GM18498 (cell line): ENCODE results near the gene SPART.
A peak's percentile ranks its signal among the peaks of the same experiment; 100 is the strongest.
"Not testable (repeated sequence)": the region's sequence is repeated elsewhere in the genome, so short reads cannot be mapped to it uniquely, and the experiment has no call there.

ENCODE experiments used
- ATAC-seq: cut with Tn5 transposase; IDR thresholded peaks from one replicate; pipeline ENCODE4 v1.9.1; 2021; ENCODE audit warnings: mild to moderate bottlenecking, moderate library complexity; ENCODE audit not compliant: unreplicated experiment

The SPART gene

GRCh38 chr13:36323408-36323807 is 22.8 kb downstream of the SPART start:
- ATAC-seq, result no peak

- not testable (repeated sequence) for ATAC-seq
Measured at GRCh38 chr13:36319793-36320192, 26.4 kb downstream of the SPART start.

- ATAC-seq, result no peak
Measured at GRCh38 chr13:36313047-36313969, 32.9 kb downstream of the SPART start.

GRCh38 chr13:36310417-36311108 is 35.6 kb downstream of the SPART start:
- no peak for ATAC-seq

GRCh38 chr13:36302289-36302688 is 43.9 kb downstream of the SPART start:
- ATAC-seq, result no peak

- ATAC-seq, result not testable (repeated sequence)
Measured at GRCh38 chr13:36299469-36299868, 46.7 kb downstream of the SPART start.

GRCh38 chr13:36298535-36299068 is 47.6 kb downstream of the SPART start:
- ATAC-seq, result no peak

- ATAC-seq, result peak; percentile 88
Measured at GRCh38 chr13:36297366-36298338, 48.5 kb downstream of the SPART start, which contains the start of gene CCDC169. CCDC169 (minus strand) TSS chr13:36297814; CDS start chr13:36297719, 95 bp downstream.

GRCh38 chr13:36294096-36294495 is 52.1 kb downstream of the SPART start:
- no peak for ATAC-seq

- ATAC-seq, result no peak
Measured at GRCh38 chr13:36293497-36293896, 52.7 kb downstream of the SPART start.

GRCh38 chr13:36288794-36289391 is 57.3 kb downstream of the SPART start:
- ATAC-seq, result no peak

- ATAC-seq, result no peak
Measured at GRCh38 chr13:36286006-36286405, 60.2 kb downstream of the SPART start.

- ATAC-seq, result peak; percentile 47
Measured at GRCh38 chr13:36282821-36283432, 63.3 kb downstream of the SPART start.

- no peak for ATAC-seq
Measured at GRCh38 chr13:36275190-36276002, 70.8 kb downstream of the SPART start.

- ATAC-seq, result no peak
Measured at GRCh38 chr13:36273431-36273830, 72.8 kb downstream of the SPART start.

GRCh38 chr13:36261976-36262375 is 84.2 kb downstream of the SPART start:
- no peak for ATAC-seq

GRCh38 chr13:36261011-36261410 is 85.2 kb downstream of the SPART start:
- ATAC-seq, result no peak

- ATAC-seq, result no peak
Measured at GRCh38 chr13:36259361-36260137, 86.6 kb downstream of the SPART start.
